SK-N-SH treated with all-trans-retinoic acid at 6 μM for 48 hours (cell line): ENCODE results near the gene NEXMIF.
"Not testable (repeated sequence)": the region's sequence is repeated elsewhere in the genome, so short reads cannot be mapped to it uniquely, and the experiment has no call there.

Source experiments
- ATAC-seq: fragments of 200-7000 bp; cut with Tn5 transposase; 3 replicates; pipeline ENCODE4 v1.9.1; 2020; ENCODE audit warnings: mild to moderate bottlenecking, moderate library complexity
- ARNTL ChIP-seq: fragments of 450-650 bp; formaldehyde crosslinking; IDR thresholded peaks from 2 replicates; pipeline ENCODE4 v1.5.0; 2020; ENCODE audit warnings: low read depth, mild to moderate bottlenecking, moderate library complexity, borderline replicate concordance
- BACH2 ChIP-seq: fragments of 250-450 bp; sonication (Bioruptor Pico); IDR thresholded peaks from 2 replicates; pipeline ENCODE4 v1.9.0; 2021; ENCODE audit warnings: mild to moderate bottlenecking, borderline replicate concordance
- CSDC2 ChIP-seq: fragments of 250-450 bp; sonication (Bioruptor Pico); IDR thresholded peaks from 2 replicates; pipeline ENCODE4 v1.5.0; 2020; ENCODE audit warnings: mild to moderate bottlenecking, moderate library complexity
- CSRNP3 ChIP-seq: fragments of 250-450 bp; sonication (Bioruptor Pico); IDR thresholded peaks from 2 replicates; pipeline ENCODE4 v1.5.1; 2021; ENCODE audit warnings: mild to moderate bottlenecking, moderate library complexity
- ESRRG ChIP-seq: fragments of 250-450 bp; sonication (Bioruptor Pico); IDR thresholded peaks from 2 replicates; pipeline ENCODE4 v1.6.1; 2021; ENCODE audit warnings: mild to moderate bottlenecking
- GLIS3 ChIP-seq: fragments of 250-450 bp; sonication (Bioruptor Pico); IDR thresholded peaks from 2 replicates; pipeline ENCODE4 v1.5.0; 2020; ENCODE audit warnings: mild to moderate bottlenecking, moderate library complexity
- ISL1 ChIP-seq: fragments of 250-450 bp; sonication (Bioruptor Pico); IDR thresholded peaks from 2 replicates; pipeline ENCODE4 v2.1.2; 2022; ENCODE audit warnings: mild to moderate bottlenecking, moderate library complexity
- OSR1 ChIP-seq: fragments of 250-450 bp; sonication (Bioruptor Pico); IDR thresholded peaks from 2 replicates; pipeline ENCODE4 v1.8.0; 2022; ENCODE audit warnings: moderate library complexity, mild to moderate bottlenecking, inconsistent platforms
- PPARA ChIP-seq: fragments of 250-450 bp; sonication (Bioruptor Pico); IDR thresholded peaks from 2 replicates; pipeline ENCODE4 v1.5.0; 2020; ENCODE audit warnings: mild to moderate bottlenecking, borderline replicate concordance
- RARB ChIP-seq: fragments of 250-450 bp; sonication (Bioruptor Pico); IDR thresholded peaks from 2 replicates; pipeline ENCODE4 v1.8.0; 2021; ENCODE audit warnings: mild to moderate bottlenecking, moderate library complexity
- SNAI2 ChIP-seq: fragments of 250-450 bp; sonication (Bioruptor Pico); IDR thresholded peaks from 2 replicates; pipeline ENCODE4 v1.5.0; 2020; ENCODE audit warnings: mild to moderate bottlenecking, moderate library complexity
- TCF4 ChIP-seq: fragments of 250-450 bp; sonication (Bioruptor Pico); IDR thresholded peaks from 2 replicates; pipeline ENCODE4 v1.8.0; 2021; ENCODE audit warnings: mild to moderate bottlenecking, moderate library complexity, borderline replicate concordance
- TOX ChIP-seq: fragments of 250-450 bp; sonication (Bioruptor Pico); IDR thresholded peaks from 2 replicates; pipeline ENCODE4 v1.8.0; 2021; ENCODE audit warnings: mild to moderate bottlenecking, moderate library complexity, borderline replicate concordance
- TSHZ2 ChIP-seq: fragments of 250-450 bp; sonication (Bioruptor Pico); IDR thresholded peaks from 2 replicates; pipeline ENCODE4 v1.5.0; 2020; ENCODE audit warnings: mild to moderate bottlenecking, moderate library complexity
- ZC3H10 ChIP-seq: fragments of 250-450 bp; sonication (Bioruptor Pico); IDR thresholded peaks from 2 replicates; pipeline ENCODE4 v1.5.1; 2021; ENCODE audit warnings: mild to moderate bottlenecking, moderate library complexity
- ZFP3 ChIP-seq: fragments of 250-450 bp; sonication (Bioruptor Pico); IDR thresholded peaks from 2 replicates; pipeline ENCODE4 v1.5.0; 2020; ENCODE audit warnings: mild to moderate bottlenecking, moderate library complexity
- ZFP30 ChIP-seq: fragments of 450-650 bp; formaldehyde crosslinking; IDR thresholded peaks from 2 replicates; pipeline ENCODE4 v1.5.0; 2022; ENCODE audit warnings: mild to moderate bottlenecking, moderate library complexity
- ZNF70 ChIP-seq: fragments of 450-650 bp; formaldehyde crosslinking; IDR thresholded peaks from 2 replicates; pipeline ENCODE4 v1.5.0; 2020; ENCODE audit warnings: mild to moderate bottlenecking, moderate library complexity
- ZNF8 ChIP-seq: fragments of 450-650 bp; formaldehyde crosslinking; IDR thresholded peaks from 2 replicates; pipeline ENCODE4 v1.5.0; 2020; ENCODE audit warnings: mild to moderate bottlenecking, moderate library complexity
- TF ChIP-seq, protein P1 (sequence below): fragments of 250-450 bp; sonication (Bioruptor Pico); IDR thresholded peaks from 2 replicates; pipeline ENCODE4 v1.5.1; 2020; ENCODE audit warnings: low read depth, mild to moderate bottlenecking, moderate library complexity
- TF ChIP-seq, protein P2 (sequence below): fragments of 250-450 bp; sonication (Bioruptor Pico); IDR thresholded peaks from 2 replicates; pipeline ENCODE4 v1.8.0; 2020; ENCODE audit warnings: mild to moderate bottlenecking, moderate library complexity, borderline replicate concordance

The NEXMIF gene

DNA sequence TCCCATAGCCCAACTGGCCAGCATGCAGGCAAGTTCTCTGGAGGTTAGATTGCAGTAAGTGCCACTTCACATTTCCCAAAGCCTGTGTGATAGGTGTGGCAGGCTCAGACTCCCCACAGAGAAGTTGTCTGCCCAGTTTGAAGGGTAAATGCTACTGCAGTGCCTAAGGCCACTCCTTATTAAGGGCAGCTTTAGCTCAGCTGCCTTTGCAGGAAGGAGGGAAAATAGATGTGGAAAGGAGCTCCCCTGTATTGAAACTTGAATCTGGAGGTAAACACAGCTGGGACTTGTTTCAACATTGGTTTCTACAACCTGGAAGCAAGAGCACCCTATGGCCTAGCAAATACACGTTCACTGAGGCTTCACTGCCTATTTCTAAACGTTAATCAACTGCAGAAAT lies 22.4 kb downstream of the NEXMIF start:
- ATAC-seq: no peak
- no peak for TF ChIP-seq OSR1 (CRISPR knock-in tag)
- no peak for TF ChIP-seq ESRRG (CRISPR knock-in tag)
- TF ChIP-seq ZNF8 (CRISPR knock-in tag): no peak
- TF ChIP-seq, protein P1, sequence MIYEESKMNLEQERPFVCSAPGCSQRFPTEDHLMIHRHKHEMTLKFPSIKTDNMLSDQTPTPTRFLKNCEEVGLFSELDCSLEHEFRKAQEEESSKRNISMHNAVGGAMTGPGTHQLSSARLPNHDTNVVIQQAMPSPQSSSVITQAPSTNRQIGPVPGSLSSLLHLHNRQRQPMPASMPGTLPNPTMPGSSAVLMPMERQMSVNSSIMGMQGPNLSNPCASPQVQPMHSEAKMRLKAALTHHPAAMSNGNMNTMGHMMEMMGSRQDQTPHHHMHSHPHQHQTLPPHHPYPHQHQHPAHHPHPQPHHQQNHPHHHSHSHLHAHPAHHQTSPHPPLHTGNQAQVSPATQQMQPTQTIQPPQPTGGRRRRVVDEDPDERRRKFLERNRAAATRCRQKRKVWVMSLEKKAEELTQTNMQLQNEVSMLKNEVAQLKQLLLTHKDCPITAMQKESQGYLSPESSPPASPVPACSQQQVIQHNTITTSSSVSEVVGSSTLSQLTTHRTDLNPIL (CRISPR knock-in tag): no peak
- no peak for TF ChIP-seq ZNF70
- TF ChIP-seq ZFP30 (CRISPR knock-in tag): no peak
- TF ChIP-seq, protein P2, sequence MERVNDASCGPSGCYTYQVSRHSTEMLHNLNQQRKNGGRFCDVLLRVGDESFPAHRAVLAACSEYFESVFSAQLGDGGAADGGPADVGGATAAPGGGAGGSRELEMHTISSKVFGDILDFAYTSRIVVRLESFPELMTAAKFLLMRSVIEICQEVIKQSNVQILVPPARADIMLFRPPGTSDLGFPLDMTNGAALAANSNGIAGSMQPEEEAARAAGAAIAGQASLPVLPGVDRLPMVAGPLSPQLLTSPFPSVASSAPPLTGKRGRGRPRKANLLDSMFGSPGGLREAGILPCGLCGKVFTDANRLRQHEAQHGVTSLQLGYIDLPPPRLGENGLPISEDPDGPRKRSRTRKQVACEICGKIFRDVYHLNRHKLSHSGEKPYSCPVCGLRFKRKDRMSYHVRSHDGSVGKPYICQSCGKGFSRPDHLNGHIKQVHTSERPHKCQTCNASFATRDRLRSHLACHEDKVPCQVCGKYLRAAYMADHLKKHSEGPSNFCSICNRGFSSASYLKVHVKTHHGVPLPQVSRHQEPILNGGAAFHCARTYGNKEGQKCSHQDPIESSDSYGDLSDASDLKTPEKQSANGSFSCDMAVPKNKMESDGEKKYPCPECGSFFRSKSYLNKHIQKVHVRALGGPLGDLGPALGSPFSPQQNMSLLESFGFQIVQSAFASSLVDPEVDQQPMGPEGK: no peak
- TF ChIP-seq CSDC2 (CRISPR knock-in tag): no peak
- no peak for TF ChIP-seq CSRNP3 (CRISPR knock-in tag)
- no peak for TF ChIP-seq ARNTL (CRISPR knock-in tag)
- no peak for TF ChIP-seq RARB (CRISPR knock-in tag)
- no peak for TF ChIP-seq TSHZ2 (CRISPR knock-in tag)
- no peak for TF ChIP-seq ZC3H10
- TF ChIP-seq SNAI2: no peak
- TF ChIP-seq ZFP3 (CRISPR knock-in tag): no peak

- ATAC-seq: no peak
Measured at GRCh38 chrX:74892561-74892960, 32.7 kb downstream of the NEXMIF start.

DNA sequence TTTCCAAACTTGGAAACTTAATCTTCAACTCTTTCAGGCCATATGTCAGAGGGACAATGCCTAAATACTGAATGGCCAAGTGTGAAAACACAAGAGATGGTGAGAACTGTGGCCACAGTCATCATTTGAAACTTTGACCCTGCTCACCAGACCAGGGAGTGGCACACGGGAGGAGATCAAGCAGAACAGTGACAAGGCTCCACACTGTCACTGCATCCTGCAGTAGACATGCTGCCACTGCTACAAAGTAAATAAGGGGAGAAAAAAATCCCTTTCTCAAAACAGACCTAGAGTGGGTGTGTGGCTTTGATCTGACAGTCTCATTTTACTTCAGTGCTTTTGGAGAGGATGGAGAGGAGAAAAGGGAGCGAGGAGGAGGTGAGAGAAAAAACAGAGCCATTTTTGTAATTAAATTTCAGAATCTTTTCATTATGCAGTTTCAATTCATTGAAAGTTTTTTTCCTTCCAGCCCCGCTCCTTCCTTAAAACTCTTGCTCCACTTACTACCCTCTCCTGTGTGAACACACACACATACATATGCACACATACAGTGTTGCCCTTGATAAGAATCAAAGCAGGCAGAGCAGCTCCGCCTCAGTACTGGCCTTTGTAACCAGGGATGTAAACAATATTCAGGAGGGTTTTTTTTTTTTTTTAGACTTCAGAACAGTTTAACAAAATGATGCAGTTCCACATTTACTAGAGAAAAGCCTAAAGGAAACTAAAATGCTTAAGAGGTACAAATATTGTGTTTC lies 34.4 kb downstream of the NEXMIF start:
- TF ChIP-seq ZFP3 (CRISPR knock-in tag): no peak
- no peak for TF ChIP-seq ARNTL (CRISPR knock-in tag)
- no peak for TF ChIP-seq RARB (CRISPR knock-in tag)
- TF ChIP-seq SNAI2: no peak
- TF ChIP-seq TSHZ2 (CRISPR knock-in tag): no peak
- TF ChIP-seq TCF4 (CRISPR knock-in tag): no peak
- no peak for TF ChIP-seq ESRRG (CRISPR knock-in tag)
- TF ChIP-seq ISL1: no peak
- TF ChIP-seq ZNF8 (CRISPR knock-in tag): no peak
- TF ChIP-seq ZFP30 (CRISPR knock-in tag): no peak
- TF ChIP-seq GLIS3 (CRISPR knock-in tag): no peak
- TF ChIP-seq PPARA (CRISPR knock-in tag): no peak
- no peak for TF ChIP-seq BACH2 (CRISPR knock-in tag)
- no peak for ATAC-seq

More at GRCh38 chrX:74892561-74892960, 32.7 kb downstream of the NEXMIF start:
- TF ChIP-seq ESRRG (CRISPR knock-in tag) (no peak), ZNF70 (no peak), TCF4 (CRISPR knock-in tag) (no peak), ZNF8 (CRISPR knock-in tag) (no peak), RARB (CRISPR knock-in tag) (no peak), ARNTL (CRISPR knock-in tag) (no peak), ZC3H10 (no peak), ISL1 (no peak), TOX (CRISPR knock-in tag) (no peak), BACH2 (CRISPR knock-in tag) (no peak), CSRNP3 (CRISPR knock-in tag) (no peak), SNAI2 (no peak), GLIS3 (CRISPR knock-in tag) (no peak)

- not testable (repeated sequence) for ATAC-seq
Measured at GRCh38 chrX:74882383-74882782, 42.9 kb downstream of the NEXMIF start.
